HepG2 (cell line): ENCODE results near the gene DNMT3A. TPM values are rescaled to one million over a fixed set of nuclear protein-coding genes. Genes with fewer than 3 reads are reported as not detected.
A peak's percentile ranks its signal among the peaks of the same experiment; 100 is the strongest.

Source experiments
- ATAC-seq: fragments of 200-7000 bp; cut with Tn5 transposase; 3 replicates; pipeline ENCODE4 v1.9.1; 2020; ENCODE audit warnings: mild to moderate bottlenecking, moderate library complexity
- BruUV-seq: library from RNA; stranded (reverse); fragments of 400-500 nt; replicated peaks from 2 replicates; lab custom pipeline; 2021; lab: Mats Ljungman, UMichigan
- CTCF ChIA-PET: fragments of 300-600 bp; formaldehyde crosslinking; extraction: SDS; loops from one replicate; lab custom pipeline; 2021; ENCODE audit warnings: low total read pairs, inconsistent platforms, low intra/inter-chr PET ratio; lab: Yijun Ruan, JAX
- POLR2A ChIA-PET: fragments of 350-600 bp; sonication (Branson Sonifier 250); formaldehyde crosslinking; loops from one replicate; lab custom pipeline; 2020; ENCODE audit warnings: antibody characterized with exemption, inconsistent platforms; lab: Yijun Ruan, JAX
- DNase-seq: peaks from one replicate; pipeline ENCODE4 v3.0.0-alpha.2; 2015; ENCODE audit warnings: low spot score
- FAIRE-seq: peaks from 3 replicates; lab custom pipeline; 2011; peaks lifted over from hg19 to GRCh38; lab: Jason Lieb, UNC
- H2AFZ ChIP-seq: one replicate; pipeline ENCODE4 v1.6.1; 2011; ENCODE audit warnings: low read length, inconsistent platforms
- H3K27ac ChIP-seq: fragments of 300-600 bp; 3 replicates; pipeline ENCODE4 v1.8.0; 2011; ENCODE audit warnings: mixed run types, mild to moderate bottlenecking, mixed read lengths, low read length, inconsistent platforms; ENCODE audit not compliant: insufficient read depth; ENCODE audit errors: extremely low read length
- H3K27me3 ChIP-seq, 2 experiments: fragments of 200-600 bp in 1 of 2; 2 replicates in 1 of 2; 3 replicates in 1 of 2; pipeline versions ENCODE4 v1.6.0 to v1.8.0; 2011; ENCODE audit warnings: low read length in 2 of 2, mild to moderate bottlenecking in 2 of 2, moderate library complexity in 2 of 2, inconsistent platforms in 1 of 2; ENCODE audit not compliant: insufficient read depth in 2 of 2, control insufficient read depth in 1 of 2
- H3K36me3 ChIP-seq, 2 experiments: fragments of 200-600 bp in 1 of 2; replicated peaks in 1 of 2; 2 replicates in 1 of 2; 3 replicates in 1 of 2; pipeline versions ENCODE4 v1.5.1 to v1.8.0; 2011; ENCODE audit warnings: low read length in 2 of 2, inconsistent platforms in 1 of 2; ENCODE audit not compliant: insufficient read depth in 2 of 2, control insufficient read depth in 1 of 2
- H3K4me1 ChIP-seq: 2 replicates; pipeline ENCODE4 v1.5.1; 2012; ENCODE audit warnings: low read length, inconsistent platforms; ENCODE audit not compliant: insufficient read depth
- H3K4me2 ChIP-seq: 2 replicates; pipeline ENCODE4 v1.6.0; 2011; ENCODE audit warnings: low read depth, low read length, inconsistent platforms
- H3K4me3 ChIP-seq, 3 experiments: fragments of 200-600 bp in 1 of 3; sonication (generic), shearing (Covaris generic) in 1 of 3; replicated peaks in 1 of 3; 2 replicates each; pipeline ENCODE4 v1.5.1; 2011 to 2016; ENCODE audit warnings: low read length in 3 of 3, inconsistent platforms in 2 of 3, low read depth in 2 of 3, mild to moderate bottlenecking in 2 of 3, control low read depth in 1 of 3, mixed read lengths in 1 of 3; ENCODE audit not compliant: insufficient read depth in 1 of 3
- H3K79me2 ChIP-seq: one replicate; pipeline ENCODE4 v1.6.1; 2011; ENCODE audit warnings: low read length, inconsistent platforms; ENCODE audit not compliant: insufficient read depth
- H3K9ac ChIP-seq: 2 replicates; pipeline ENCODE4 v1.6.0; 2011; ENCODE audit warnings: mild to moderate bottlenecking, low read depth, low read length, inconsistent platforms; ENCODE audit not compliant: insufficient read depth
- H3K9me3 ChIP-seq: 2 replicates; pipeline ENCODE4 v1.5.1; 2012; ENCODE audit warnings: mild to moderate bottlenecking, low read length
- H4K20me1 ChIP-seq: 2 replicates; pipeline ENCODE4 v1.6.0; 2011; ENCODE audit warnings: inconsistent platforms, mild to moderate bottlenecking, low read length, moderate library complexity; ENCODE audit not compliant: insufficient read depth
- ATF5 ChIP-seq: sonication (generic); formaldehyde crosslinking; IDR thresholded peaks from 2 replicates; pipeline ENCODE4 v1.4.0; 2020; ENCODE audit warnings: mild to moderate bottlenecking, low read depth, missing genetic modification reagents
- CAMTA2 ChIP-seq: sonication (generic); formaldehyde crosslinking; IDR thresholded peaks from 2 replicates; pipeline ENCODE4 v1.4.0; 2020; ENCODE audit warnings: mild to moderate bottlenecking, missing genetic modification reagents, borderline replicate concordance
- HIVEP1 ChIP-seq: sonication (generic); formaldehyde crosslinking; IDR thresholded peaks from 2 replicates; pipeline ENCODE4 v1.4.0; 2020; ENCODE audit warnings: mild to moderate bottlenecking, missing genetic modification reagents
- KMT2B ChIP-seq: IDR thresholded peaks from 2 replicates; pipeline ENCODE4 v1.6.1; 2016; ENCODE audit warnings: missing genetic modification reagents, missing compliant biosample characterization
- MXD3 ChIP-seq: IDR thresholded peaks from 2 replicates; pipeline ENCODE4 v1.6.1; 2016; ENCODE audit warnings: mild to moderate bottlenecking, missing biosample characterization, missing genetic modification reagents
- NCOR1 ChIP-seq: fragments of 200-600 bp; sonication (generic); IDR thresholded peaks from 2 replicates; pipeline ENCODE4 v1.7.0; 2017; ENCODE audit warnings: antibody characterized with exemption, low read length, borderline replicate concordance
- NKX3-1 ChIP-seq: sonication (generic); formaldehyde crosslinking; IDR thresholded peaks from 2 replicates; pipeline ENCODE4 v1.5.0; 2020; ENCODE audit warnings: missing genetic modification reagents
- RFXAP ChIP-seq: sonication (generic); formaldehyde crosslinking; IDR thresholded peaks from 2 replicates; pipeline ENCODE4 v1.4.0; 2020; ENCODE audit warnings: missing genetic modification reagents, borderline replicate concordance
- RXRA ChIP-seq: sonication (generic); formaldehyde crosslinking; IDR thresholded peaks from 2 replicates; pipeline ENCODE4 v1.5.1; 2020; ENCODE audit warnings: missing genetic modification reagents
- SMAD9 ChIP-seq: sonication (generic); formaldehyde crosslinking; IDR thresholded peaks from 2 replicates; pipeline ENCODE4 v1.5.1; 2020; ENCODE audit warnings: mild to moderate bottlenecking, missing genetic modification reagents
- THAP11 ChIP-seq: IDR thresholded peaks from 2 replicates; pipeline ENCODE4 v1.6.1; 2016; ENCODE audit warnings: missing biosample characterization, missing genetic modification reagents
- ZNF101 ChIP-seq: sonication (generic); formaldehyde crosslinking; IDR thresholded peaks from 2 replicates; pipeline ENCODE4 v1.4.0; 2020; ENCODE audit warnings: mild to moderate bottlenecking, low read depth, missing genetic modification reagents, borderline replicate concordance
- ZNF230 ChIP-seq: sonication (generic); formaldehyde crosslinking; IDR thresholded peaks from 2 replicates; pipeline ENCODE4 v1.4.0; 2020; ENCODE audit warnings: mild to moderate bottlenecking, missing genetic modification reagents
- ZNF350 ChIP-seq: sonication (generic); formaldehyde crosslinking; IDR thresholded peaks from 2 replicates; pipeline ENCODE4 v1.4.0; 2020; ENCODE audit warnings: mild to moderate bottlenecking, low read depth, missing genetic modification reagents, borderline replicate concordance
- ZNF563 ChIP-seq: sonication (generic); formaldehyde crosslinking; IDR thresholded peaks from 2 replicates; pipeline ENCODE4 v1.8.0; 2022; ENCODE audit warnings: mild to moderate bottlenecking, moderate library complexity, missing genetic modification reagents
- ZNF629 ChIP-seq: sonication (generic); formaldehyde crosslinking; conservative IDR thresholded peaks from 2 replicates; pipeline ENCODE4 v1.5.0; 2020; ENCODE audit warnings: missing genetic modification reagents
- WGBS: methylation state at CpG from one replicate; pipeline ENCODE4 v1.1.6; 2017; ENCODE audit warnings: low lambda C conversion rate; 5-methylcytosine and 5-hydroxymethylcytosine counted together
- in situ Hi-C: cut with HindIII; loops from 2 replicates; pipeline ENCODE4 v1.10.0; 2017; ENCODE audit warnings: low pct_unique_long_range_greater_than_20kb; ENCODE audit not compliant: extremely low pct_ligation_motif_present
- intact Hi-C: fragments of 100-400 bp; cut with micrococcal nuclease; formaldehyde crosslinking; loops from one replicate; pipeline ENCODE4 v1.10.0; 2022; ENCODE audit not compliant: unreplicated experiment
- polyA plus RNA-seq, 8 experiments: library from polyadenylated mRNA; depleted of rRNA in 3 of 8; stranded (reverse) in 7 of 8; unstranded in 1 of 8; fragments of >200 nt; fragmentation: Illumina TruSeq in 4 of 8; extraction: Trizol in 4 of 8; gene quantifications; 2 replicates each; pipeline versions ENCODE4 v1.2.1 to v1.2.3, GENCODE V29; 2011 to 2016; ENCODE audit warnings: low read depth in 4 of 8, missing spikeins in 1 of 8, mixed read lengths in 1 of 8; ENCODE audit not compliant: insufficient read depth in 1 of 8
- total RNA-seq, 5 experiments: library from RNA; depleted of rRNA; stranded (reverse); fragments of >200 nt; fragmentation: Illumina TruSeq; extraction: Trizol; gene quantifications; 2 replicates each; pipeline ENCODE4 v1.2.3, GENCODE V29; 2016; ENCODE audit warnings: low read depth in 1 of 5
- TF ChIP-seq, protein P1 (sequence below): sonication (generic); formaldehyde crosslinking; IDR thresholded peaks from 2 replicates; pipeline ENCODE4 v1.4.0; 2020; ENCODE audit warnings: missing genetic modification reagents
- TF ChIP-seq, protein P2 (sequence below): sonication (generic); formaldehyde crosslinking; IDR thresholded peaks from 2 replicates; pipeline ENCODE4 v1.4.0; 2020; ENCODE audit warnings: missing genetic modification reagents

Gene DNMT3A
- total and polyA plus RNA-seq, 2 of the 13 experiments (the other 11 are each of a cell fraction or from before 2014, with no cell fraction given), result 14.7 to 29.1 TPM

GRCh38 chr2:25361261-25362048 is 19.7 kb upstream of the DNMT3A start:
- H2AFZ ChIP-seq, result no peak overlapping the region
- peaks cover 5 to 53% of the 10 kb centered on the region in 2 experiments; a peak in 4 of 5 replicates for H3K27me3 ChIP-seq
- ATAC-seq (peak; percentile 2; the same call in 1 of the 3 replicates), DNase-seq (no peak), FAIRE-seq (no peak)
- intact Hi-C loops, result loop anchor here (2.0 kb wide), 1 partner anchor 15 kb away; no protein-coding TSS in a partner anchor
- no peaks in the 10 kb centered on the region for H3K36me3 ChIP-seq
- no peaks in the 10 kb centered on the region for H3K9me3 ChIP-seq
- BruUV-seq, result no TSS peak
- in situ Hi-C loops, result no loop called here
- H4K20me1 ChIP-seq, result no peaks in the 10 kb centered on the region
- H3K9ac ChIP-seq, result no peak overlapping the region
- no peaks in the 10 kb centered on the region for H3K79me2 ChIP-seq
- POLR2A ChIA-PET, result interaction anchor here (0.9 to 2.2 kb wide), 9 partner anchors 11 to 338 kb away, joined by 3 to 11 read pairs (median 3); no protein-coding TSS in a partner anchor
- CTCF ChIA-PET, result interaction anchor here (0.8 to 2.0 kb wide), 4 partner anchors 15 to 303 kb away, joined by 3 to 14 read pairs (median 4); no protein-coding TSS in a partner anchor
- H3K4me1 ChIP-seq, result peaks cover 14% of the 10 kb centered on the region
- WGBS, result 46% methylated on average over 34 of the region's 34 CpGs
- H3K4me2 ChIP-seq, result peak overlapping the region; percentile 87
- peak overlapping the region in 2 of 3 experiments; percentile 28 to 71; a peak in 3 of 6 replicates for H3K4me3 ChIP-seq
- no peak overlapping the region for H3K27ac ChIP-seq
- TF ChIP-seq, protein P1, sequence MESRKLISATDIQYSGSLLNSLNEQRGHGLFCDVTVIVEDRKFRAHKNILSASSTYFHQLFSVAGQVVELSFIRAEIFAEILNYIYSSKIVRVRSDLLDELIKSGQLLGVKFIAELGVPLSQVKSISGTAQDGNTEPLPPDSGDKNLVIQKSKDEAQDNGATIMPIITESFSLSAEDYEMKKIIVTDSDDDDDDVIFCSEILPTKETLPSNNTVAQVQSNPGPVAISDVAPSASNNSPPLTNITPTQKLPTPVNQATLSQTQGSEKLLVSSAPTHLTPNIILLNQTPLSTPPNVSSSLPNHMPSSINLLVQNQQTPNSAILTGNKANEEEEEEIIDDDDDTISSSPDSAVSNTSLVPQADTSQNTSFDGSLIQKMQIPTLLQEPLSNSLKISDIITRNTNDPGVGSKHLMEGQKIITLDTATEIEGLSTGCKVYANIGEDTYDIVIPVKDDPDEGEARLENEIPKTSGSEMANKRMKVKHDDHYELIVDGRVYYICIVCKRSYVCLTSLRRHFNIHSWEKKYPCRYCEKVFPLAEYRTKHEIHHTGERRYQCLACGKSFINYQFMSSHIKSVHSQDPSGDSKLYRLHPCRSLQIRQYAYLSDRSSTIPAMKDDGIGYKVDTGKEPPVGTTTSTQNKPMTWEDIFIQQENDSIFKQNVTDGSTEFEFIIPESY, result 0 out of 2 replicates have a peak, but pooled peaks have one; percentile 13
- TF ChIP-seq KMT2B (CRISPR knock-in tag) (no peak), HIVEP1 (CRISPR knock-in tag) (0 out of 2 replicates have a peak, but pooled peaks have one; percentile 28), NKX3-1 (CRISPR knock-in tag) (0 out of 2 replicates have a peak, but pooled peaks have one; percentile 57), ZNF350 (0 out of 2 replicates have a peak, but pooled peaks have one; percentile 25), RFXAP (CRISPR knock-in tag) (no peak), ZNF629 (CRISPR knock-in tag) (0 out of 2 replicates have a peak, but pooled peaks have one; percentile 44), ATF5 (CRISPR knock-in tag) (no peak), MXD3 (no peak), SMAD9 (CRISPR knock-in tag) (no peak), RXRA (CRISPR knock-in tag) (0 out of 2 replicates have a peak, but pooled peaks have one; percentile 39), NCOR1 (no peak), ZNF563 (CRISPR knock-in tag) (0 out of 2 replicates have a peak, but pooled peaks have one; percentile 24), ZNF230 (CRISPR knock-in tag) (peak; percentile 62; the same call in 1 of the 2 replicates), CAMTA2 (CRISPR knock-in tag) (0 out of 2 replicates have a peak, but pooled peaks have one; percentile 50), THAP11 (no peak), ZNF101 (no peak)
- TF ChIP-seq, protein P2, sequence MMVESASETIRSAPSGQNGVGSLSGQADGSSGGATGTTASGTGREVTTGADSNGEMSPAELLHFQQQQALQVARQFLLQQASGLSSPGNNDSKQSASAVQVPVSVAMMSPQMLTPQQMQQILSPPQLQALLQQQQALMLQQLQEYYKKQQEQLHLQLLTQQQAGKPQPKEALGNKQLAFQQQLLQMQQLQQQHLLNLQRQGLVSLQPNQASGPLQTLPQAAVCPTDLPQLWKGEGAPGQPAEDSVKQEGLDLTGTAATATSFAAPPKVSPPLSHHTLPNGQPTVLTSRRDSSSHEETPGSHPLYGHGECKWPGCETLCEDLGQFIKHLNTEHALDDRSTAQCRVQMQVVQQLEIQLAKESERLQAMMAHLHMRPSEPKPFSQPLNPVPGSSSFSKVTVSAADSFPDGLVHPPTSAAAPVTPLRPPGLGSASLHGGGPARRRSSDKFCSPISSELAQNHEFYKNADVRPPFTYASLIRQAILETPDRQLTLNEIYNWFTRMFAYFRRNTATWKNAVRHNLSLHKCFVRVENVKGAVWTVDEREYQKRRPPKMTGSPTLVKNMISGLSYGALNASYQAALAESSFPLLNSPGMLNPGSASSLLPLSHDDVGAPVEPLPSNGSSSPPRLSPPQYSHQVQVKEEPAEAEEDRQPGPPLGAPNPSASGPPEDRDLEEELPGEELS (CRISPR knock-in tag), result no peak
